HG03060 (cell line): Measurements from ENCODE around the gene SUMF2.
"Not testable (repeated sequence)": the region's sequence is repeated elsewhere in the genome, so short reads cannot be mapped to it uniquely, and the experiment has no call there.

Source experiments
- ATAC-seq: cut with Tn5 transposase; IDR thresholded peaks from one replicate; pipeline ENCODE4 v1.9.1; 2021; ENCODE audit warnings: low read depth, moderate number of reproducible peaks; ENCODE audit not compliant: unreplicated experiment

The SUMF2 gene

GRCh38 chr7:56104138-56104537 lies 40.1 kb downstream of the SUMF2 start:
- ATAC-seq: not testable (repeated sequence)

- no peak for ATAC-seq
Observed at GRCh38 chr7:56105508-56105907, 41.4 kb downstream of the SUMF2 start.

DNA sequence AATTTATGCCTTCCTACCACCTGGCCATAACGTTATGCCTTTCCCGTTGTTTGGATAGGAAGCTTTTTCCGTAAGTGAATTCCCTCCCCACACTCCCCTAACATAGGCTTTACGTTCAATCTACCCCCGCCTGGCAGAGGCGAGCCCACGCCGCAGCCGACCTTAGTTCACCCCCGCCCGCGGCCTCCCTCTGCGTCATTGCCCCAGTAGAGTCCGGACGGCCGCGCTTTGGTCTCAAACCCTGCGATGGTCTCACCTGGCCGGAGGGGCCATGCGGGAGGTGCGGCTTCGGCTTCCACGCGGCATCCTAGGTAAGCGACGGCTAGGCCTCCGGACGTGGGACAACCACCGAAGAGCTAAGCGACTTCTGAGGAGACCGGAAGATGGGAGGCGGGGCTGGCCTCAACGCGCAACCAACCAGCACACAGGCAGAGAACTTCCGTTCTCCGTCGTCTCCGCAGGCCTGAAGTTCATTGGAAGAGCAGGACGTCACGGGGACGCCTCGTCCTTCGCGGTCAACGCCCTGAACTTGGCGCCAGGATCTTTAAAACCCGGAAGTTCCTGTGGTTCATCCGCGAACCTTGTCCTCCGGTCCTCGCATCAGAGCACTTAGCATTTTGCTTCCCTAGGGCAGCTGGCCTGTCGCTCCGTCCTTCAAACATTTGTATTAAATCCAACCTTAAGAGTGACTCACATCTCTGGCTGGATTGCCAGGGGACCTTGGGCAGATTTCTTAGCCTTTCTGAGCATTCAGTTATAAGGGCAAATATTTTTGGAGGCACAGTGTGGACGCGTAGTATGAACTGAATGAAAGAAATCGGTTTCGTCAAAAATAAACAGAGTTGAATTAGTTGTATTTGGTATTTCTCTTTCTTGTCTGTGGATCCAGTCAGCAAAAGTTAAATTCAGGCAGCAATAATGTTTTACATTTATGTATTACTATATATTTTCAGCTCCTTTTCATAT lies 42.3 kb downstream of the SUMF2 start, which contains the start of gene CHCHD2:
Gene CHCHD2, minus strand, starts transcription at position 369 of the 966 bp plus-strand sequence. Its CDS starts 63 bp downstream, at position 306.
- ATAC-seq: peak; percentile 99

DNA sequence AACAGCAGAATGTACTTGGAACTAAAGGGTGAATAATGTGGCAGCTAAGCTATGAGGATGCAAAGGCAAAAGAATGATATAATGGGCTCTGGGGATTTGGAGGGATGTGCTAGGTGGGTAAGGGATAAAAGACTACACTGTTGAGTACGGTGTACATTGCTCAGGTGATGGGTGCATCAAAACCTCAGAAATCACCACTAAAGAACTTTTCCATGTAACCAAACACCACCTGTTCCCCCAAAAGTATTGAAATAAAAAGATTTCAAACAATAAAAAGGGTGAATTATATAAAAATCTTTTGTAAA lies 43.8 kb downstream of the SUMF2 start:
- ATAC-seq: no peak

DNA sequence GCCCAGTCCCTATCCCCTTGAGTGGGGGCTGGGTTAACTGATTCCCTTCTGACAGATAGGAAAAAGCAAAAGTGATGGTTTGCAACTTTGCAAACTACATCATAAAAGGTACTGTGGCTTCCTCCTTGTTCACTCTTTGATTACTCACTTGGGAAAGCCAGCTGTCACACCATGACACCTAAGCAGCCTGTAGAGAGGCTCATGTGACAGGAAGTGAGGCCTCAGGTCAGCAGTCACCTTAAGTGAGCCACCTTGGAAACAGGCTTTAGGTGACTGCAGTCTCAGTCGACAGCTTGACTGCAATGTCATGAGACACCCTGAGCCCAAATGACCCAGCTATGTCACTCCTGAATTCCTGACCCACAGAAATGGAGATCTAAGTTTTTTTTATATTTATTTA lies 46.5 kb downstream of the SUMF2 start:
- no peak for ATAC-seq

DNA sequence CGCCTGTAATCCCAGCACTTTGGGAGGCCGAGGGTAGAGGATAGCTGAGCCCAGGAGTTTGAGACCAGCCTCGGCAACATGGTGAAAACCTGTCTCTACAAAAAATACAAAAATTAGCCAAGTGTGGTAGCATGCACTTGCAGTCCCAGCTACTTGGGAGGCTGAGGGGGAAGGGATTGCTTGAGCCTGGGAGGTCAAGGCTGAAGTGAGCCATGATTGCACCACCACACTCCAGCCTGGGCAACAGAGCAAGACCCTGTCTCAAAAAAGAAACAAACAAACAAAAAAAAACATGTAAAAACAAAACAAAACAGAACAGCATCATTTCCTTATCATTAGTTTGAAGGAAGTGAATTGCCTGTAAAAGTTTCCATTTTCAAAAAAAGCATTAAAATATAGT lies 48.2 kb downstream of the SUMF2 start:
- not testable (repeated sequence) for ATAC-seq

GRCh38 chr7:56115852-56116538 lies 51.9 kb downstream of the SUMF2 start, which contains the start of gene NUPR2:
NUPR2 (minus strand) TSS chr7:56116417; CDS start chr7:56116314, 103 bp downstream.
- no peak for ATAC-seq

- ATAC-seq: no peak
Observed at GRCh38 chr7:56121440-56121839, 57.4 kb downstream of the SUMF2 start.

DNA sequence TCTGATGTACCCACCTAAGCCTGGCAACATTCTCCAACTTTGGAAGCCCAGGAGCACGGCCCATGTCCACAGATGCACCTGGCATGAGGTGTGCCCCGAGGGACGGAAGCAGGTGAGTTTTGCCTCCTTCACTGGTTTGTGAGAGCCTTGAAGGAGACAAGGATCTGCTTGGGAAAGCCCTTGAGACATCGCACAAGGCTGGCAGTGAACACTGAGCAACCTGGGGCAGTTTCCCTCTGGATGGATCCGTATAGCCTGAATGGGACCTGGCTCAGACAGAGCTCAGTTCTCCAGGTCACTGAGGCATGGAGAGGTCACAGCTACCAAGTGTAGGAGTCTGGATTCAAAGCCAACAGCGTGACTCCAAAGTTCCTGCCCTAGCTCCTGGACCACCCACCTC lies 60.9 kb downstream of the SUMF2 start:
- ATAC-seq: no peak

GRCh38 chr7:56125831-56126230 lies 61.7 kb downstream of the SUMF2 start:
- ATAC-seq: no peak

- no peak for ATAC-seq
Observed at GRCh38 chr7:56127241-56127975, 63.3 kb downstream of the SUMF2 start.
